M059J (cell line): ENCODE measurements around the gene RICTOR. TPM values are rescaled to one million over a fixed set of nuclear protein-coding genes. Genes with fewer than 3 reads are reported as not detected.

Source experiments
- DNase-seq: peaks from one replicate; pipeline ENCODE4 v3.0.0-alpha.2; 2012; ENCODE audit warnings: low read depth
- total RNA-seq: library from RNA; depleted of rRNA; stranded (reverse); fragments of >200 nt; shearing (Covaris generic); gene quantifications from 2 replicates; pipeline ENCODE4 v1.2.3, GENCODE V29; 2014; rRNA removed

Gene RICTOR
- total RNA-seq = 16.9 and 17.4 TPM in 2 replicates

GRCh38 chr5:39074017-39074814 is at the start of gene RICTOR:
Gene RICTOR, minus strand, starts transcription at chr5:39074399. Its CDS starts 22 bp downstream, at chr5:39074377.
- DNase-seq = peak; percentile 86

- DNase-seq = no peak
Measured at GRCh38 chr5:39121922-39122321, 47.7 kb upstream of the RICTOR start.

- DNase-seq = no peak
Measured at GRCh38 chr5:39121315-39121714, 47.1 kb upstream of the RICTOR start.

- no peak for DNase-seq
Measured at GRCh38 chr5:39120052-39120420, 45.8 kb upstream of the RICTOR start.

- DNase-seq = no peak
Measured at GRCh38 chr5:39119404-39120051, 45.3 kb upstream of the RICTOR start.

- DNase-seq = no peak
Measured at GRCh38 chr5:39118638-39119037, 44.4 kb upstream of the RICTOR start.

- DNase-seq = peak; percentile 79
Measured at GRCh38 chr5:39117401-39117800, 43.2 kb upstream of the RICTOR start.

- no peak for DNase-seq
Measured at GRCh38 chr5:39116344-39117170, 42.4 kb upstream of the RICTOR start.

GRCh38 chr5:39115644-39116343 is 41.6 kb upstream of the RICTOR start:
- DNase-seq = no peak

- DNase-seq = no peak
Measured at GRCh38 chr5:39114155-39114554, 40.0 kb upstream of the RICTOR start.

GRCh38 chr5:39113354-39113953 is 39.3 kb upstream of the RICTOR start:
- no peak for DNase-seq

GRCh38 chr5:39109606-39110005 is 35.4 kb upstream of the RICTOR start:
- DNase-seq = no peak

- no peak for DNase-seq
Measured at GRCh38 chr5:39108987-39109386, 34.8 kb upstream of the RICTOR start.

GRCh38 chr5:39107350-39107749 is 33.2 kb upstream of the RICTOR start:
- DNase-seq = no peak

GRCh38 chr5:39106322-39106721 is 32.1 kb upstream of the RICTOR start:
- DNase-seq = peak; percentile 23

GRCh38 chr5:39104221-39104620 is 30.0 kb upstream of the RICTOR start:
- DNase-seq = no peak

GRCh38 chr5:39102684-39103155 is 28.5 kb upstream of the RICTOR start:
- no peak for DNase-seq

GRCh38 chr5:39100851-39101396 is 26.7 kb upstream of the RICTOR start:
- DNase-seq = peak; percentile 99

- DNase-seq = no peak
Measured at GRCh38 chr5:39100301-39100850, 26.2 kb upstream of the RICTOR start.

GRCh38 chr5:39099831-39100230 is 25.6 kb upstream of the RICTOR start:
- DNase-seq = no peak

GRCh38 chr5:39093352-39093751 is 19.2 kb upstream of the RICTOR start:
- peak; percentile 37 for DNase-seq
